H9 (cell line): Measurements from ENCODE around the gene FAM163B. TPM values are rescaled to one million over a fixed set of nuclear protein-coding genes. Genes with fewer than 3 reads are reported as not detected.

ENCODE experiments used
- DNase-seq: peaks from one replicate; pipeline ENCODE4 v3.0.0-alpha.2; 2017
- H2AFZ ChIP-seq: one replicate; pipeline ENCODE4 v1.6.1; 2013; ENCODE audit warnings: mild to moderate bottlenecking, low read length, control low read depth, moderate library complexity
- H2AK5ac ChIP-seq: 2 replicates; pipeline ENCODE4 v1.6.1; 2013; ENCODE audit warnings: low read length, control low read depth, mixed read lengths; ENCODE audit not compliant: insufficient read length
- H2BK120ac ChIP-seq: one replicate; pipeline ENCODE4 v1.6.1; 2013; ENCODE audit warnings: low read depth, mild to moderate bottlenecking, low read length, control low read depth, inconsistent platforms; ENCODE audit not compliant: poor library complexity, severe bottlenecking
- H2BK12ac ChIP-seq: 2 replicates; pipeline ENCODE4 v1.6.1; 2013; ENCODE audit warnings: low read length, control low read depth, mixed read lengths, low read depth; ENCODE audit not compliant: insufficient read length
- H2BK15ac ChIP-seq: 2 replicates; pipeline ENCODE4 v1.6.1; 2013; ENCODE audit warnings: low read depth, low read length, control low read depth
- H2BK20ac ChIP-seq: one replicate; pipeline ENCODE4 v1.6.1; 2013; ENCODE audit warnings: low read depth, mild to moderate bottlenecking, low read length, control low read depth, inconsistent platforms; ENCODE audit not compliant: poor library complexity, severe bottlenecking
- H2BK5ac ChIP-seq: 2 replicates; pipeline ENCODE4 v1.6.1; 2013; ENCODE audit warnings: low read length, control low read depth, mixed read lengths; ENCODE audit not compliant: insufficient read length
- H3K14ac ChIP-seq: 2 replicates; pipeline ENCODE4 v1.6.1; 2013; ENCODE audit warnings: low read length, control low read depth; ENCODE audit not compliant: insufficient read depth
- H3K18ac ChIP-seq: 2 replicates; pipeline ENCODE4 v1.6.1; 2013; ENCODE audit warnings: low read depth, mild to moderate bottlenecking, mixed read lengths, low read length, control low read depth; ENCODE audit not compliant: insufficient read length
- H3K23ac ChIP-seq: 2 replicates; pipeline ENCODE4 v1.6.1; 2013; ENCODE audit warnings: low read length, control low read depth, mixed read lengths, low read depth; ENCODE audit not compliant: insufficient read length
- H3K23me2 ChIP-seq: 2 replicates; pipeline ENCODE4 v1.6.1; 2013; ENCODE audit warnings: low read depth, mild to moderate bottlenecking, mixed read lengths, low read length, control low read depth; ENCODE audit not compliant: insufficient read length, poor library complexity, severe bottlenecking
- H3K27ac ChIP-seq: 2 replicates; pipeline ENCODE4 v1.5.1; 2013; ENCODE audit warnings: low read length, control low read depth, mixed read lengths, low read depth; ENCODE audit not compliant: insufficient read length
- H3K27me3 ChIP-seq: 2 replicates; pipeline ENCODE4 v1.6.1; 2013; ENCODE audit warnings: low read length, control low read depth, inconsistent platforms; ENCODE audit not compliant: insufficient read depth
- H3K4ac ChIP-seq: 2 replicates; pipeline ENCODE4 v1.6.1; 2013; ENCODE audit warnings: low read depth, mild to moderate bottlenecking, control low read depth, inconsistent platforms, low read length, moderate library complexity
- H3K4me1 ChIP-seq: 2 replicates; pipeline ENCODE4 v1.6.1; 2013; ENCODE audit warnings: low read length, control low read depth, inconsistent platforms; ENCODE audit not compliant: insufficient read depth
- H3K4me2 ChIP-seq: 2 replicates; pipeline ENCODE4 v1.6.1; 2013; ENCODE audit warnings: low read length, control low read depth, mixed read lengths; ENCODE audit not compliant: insufficient read length, insufficient read depth
- H3K56ac ChIP-seq: 2 replicates; pipeline ENCODE4 v1.6.1; 2013; ENCODE audit warnings: low read depth, mild to moderate bottlenecking, mixed read lengths, low read length, control low read depth; ENCODE audit not compliant: insufficient read length
- H3K79me1 ChIP-seq: 2 replicates; pipeline ENCODE4 v1.6.1; 2013; ENCODE audit warnings: low read depth, mild to moderate bottlenecking, moderate library complexity, low read length, control low read depth, inconsistent platforms; ENCODE audit not compliant: insufficient read depth, poor library complexity, severe bottlenecking
- H3K79me2 ChIP-seq: 2 replicates; pipeline ENCODE4 v1.6.1; 2013; ENCODE audit warnings: low read length, control low read depth, inconsistent platforms; ENCODE audit not compliant: insufficient read depth
- H3K9ac ChIP-seq: 2 replicates; pipeline ENCODE4 v1.6.1; 2013; ENCODE audit warnings: low read length, control low read depth, mixed read lengths; ENCODE audit not compliant: insufficient read length; ENCODE audit errors: extremely low read depth
- H3K9me3 ChIP-seq: one replicate; pipeline ENCODE4 v1.6.1; 2013; ENCODE audit warnings: low read depth, low read length, inconsistent platforms; ENCODE audit not compliant: control insufficient read depth
- H3T11ph ChIP-seq: one replicate; pipeline ENCODE4 v1.6.1; 2013; ENCODE audit warnings: mild to moderate bottlenecking, low read length, control low read depth, inconsistent platforms
- H4K20me1 ChIP-seq: one replicate; pipeline ENCODE4 v1.6.1; 2013; ENCODE audit not compliant: control insufficient read depth, insufficient read length, insufficient read depth
- H4K5ac ChIP-seq: 2 replicates; pipeline ENCODE4 v1.6.1; 2013; ENCODE audit warnings: low read depth, mild to moderate bottlenecking, mixed read lengths, low read length, control low read depth; ENCODE audit not compliant: insufficient read length
- H4K8ac ChIP-seq: replicated peaks from 2 replicates; pipeline ENCODE4 v1.6.1; 2013; ENCODE audit warnings: low read length, control low read depth, mixed read lengths, low read depth; ENCODE audit not compliant: insufficient read length
- H4K91ac ChIP-seq: 2 replicates; pipeline ENCODE4 v1.6.1; 2013; ENCODE audit warnings: low read depth, mild to moderate bottlenecking, moderate library complexity, mixed read lengths, low read length, control low read depth; ENCODE audit not compliant: insufficient read length
- H3K27ac Mint-ChIP-seq, 3 experiments: 2 replicates in 2 of 3; 3 replicates in 1 of 3; pipeline ENCODE4 v1.8.0; 2020 to 2021; ENCODE audit warnings: mixed read lengths in 3 of 3, mild to moderate bottlenecking in 1 of 3, moderate library complexity in 1 of 3
- H3K27me3 Mint-ChIP-seq: 2 replicates; pipeline ENCODE4 v1.8.0; 2021; ENCODE audit warnings: low read depth, mild to moderate bottlenecking, moderate library complexity, mixed read lengths
- H3K36me3 Mint-ChIP-seq, 3 experiments: 2 replicates in 2 of 3; 3 replicates in 1 of 3; pipeline ENCODE4 v1.8.0; 2020 to 2021; ENCODE audit warnings: low read depth in 3 of 3, mixed read lengths in 3 of 3; ENCODE audit not compliant: insufficient read depth in 1 of 3
- H3K4me1 Mint-ChIP-seq, 2 experiments: 2 replicates each; pipeline ENCODE4 v1.8.0; 2020; ENCODE audit warnings: mixed read lengths in 2 of 2
- H3K4me3 Mint-ChIP-seq, 2 experiments: 2 replicates in 1 of 2; 3 replicates in 1 of 2; pipeline ENCODE4 v1.8.0; 2020 to 2021; ENCODE audit warnings: mild to moderate bottlenecking in 2 of 2, mixed read lengths in 2 of 2, moderate library complexity in 1 of 2
- H3K9me3 Mint-ChIP-seq, 2 experiments: 2 replicates in 1 of 2; 3 replicates in 1 of 2; pipeline ENCODE4 v1.8.0; 2020; ENCODE audit warnings: mild to moderate bottlenecking in 2 of 2, mixed read lengths in 2 of 2, moderate library complexity in 1 of 2
- WGBS: extraction: QIAGEN DNeasy Blood & Tissue Kit; methylation state at CpG from one replicate; pipeline ENCODE4 v1.1.7; 2013; ENCODE audit warnings: missing lambda C conversion rate, low lambda C conversion rate, mixed read lengths; ENCODE audit not compliant: insufficient read length; ENCODE audit errors: extremely low coverage; 5-methylcytosine and 5-hydroxymethylcytosine counted together
- total RNA-seq: library from RNA; stranded (reverse); gene quantifications from 2 replicates; pipeline ENCODE4 v1.2.1, GENCODE V29; 2021
- TF ChIP-seq, protein P1 (sequence below): fragments of 200-600 bp; sonication (generic); conservative IDR thresholded peaks from 3 replicates; pipeline ENCODE4 v1.8.0; 2021; ENCODE audit warnings: antibody characterized with exemption, mild to moderate bottlenecking

FAM163B gene
- total RNA-seq, 1 experiment from 2014 or later: 0.39 TPM

DNA sequence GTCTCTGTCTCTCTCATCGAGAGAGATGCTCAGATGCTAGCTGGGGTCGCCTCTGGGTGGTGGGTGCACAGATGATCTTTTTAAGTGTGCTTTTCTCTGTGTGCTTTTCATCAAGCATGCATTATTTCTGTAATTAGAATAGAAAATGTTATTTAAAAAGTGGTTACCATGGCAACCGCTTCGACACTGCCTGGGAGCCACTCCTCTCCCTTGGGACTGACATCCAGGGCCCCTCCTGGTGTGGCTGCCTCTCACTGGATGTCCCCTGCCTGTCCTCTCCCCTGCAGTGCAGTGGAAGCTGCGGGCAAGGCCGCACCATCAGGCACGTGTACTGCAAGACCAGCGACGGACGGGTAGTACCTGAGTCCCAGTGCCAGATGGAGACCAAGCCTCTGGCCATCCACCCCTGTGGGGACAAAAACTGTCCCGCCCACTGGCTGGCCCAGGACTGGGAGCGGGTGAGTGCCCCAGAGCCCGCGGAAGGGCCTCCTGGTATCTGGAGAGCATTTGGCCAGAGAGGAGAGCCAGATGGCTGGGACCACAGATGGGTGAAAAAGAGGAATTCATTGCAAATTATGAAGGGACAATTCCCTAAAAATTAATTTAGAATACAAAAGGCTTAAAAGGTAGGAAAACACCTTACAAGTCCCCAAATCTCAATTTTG is 39.9 kb downstream of the FAM163B start:
- Histone ChIP-seq H3K4me2 (no peak overlapping the region), H4K8ac (no peak overlapping the region), H3K18ac (no peak overlapping the region), H2BK20ac (no peak overlapping the region), H3K27ac (no peak overlapping the region), H2BK12ac (no peak overlapping the region), H3K9ac (no peak overlapping the region), H3K4ac (no peak overlapping the region), H3K23ac (no peak overlapping the region), H3K27me3 (no peaks in the 10 kb centered on the region), H2AK5ac (no peak overlapping the region), H4K5ac (no peak overlapping the region), H3K9me3 (no peaks in the 10 kb centered on the region), H3K23me2 (no peaks in the 10 kb centered on the region), H3K56ac (no peak overlapping the region), H3K79me2 (no peaks in the 10 kb centered on the region), H4K91ac (no peak overlapping the region), H3K79me1 (no peaks in the 10 kb centered on the region), H2BK5ac (no peak overlapping the region), H2BK120ac (no peak overlapping the region), H2AFZ (no peak overlapping the region), H4K20me1 (no peaks in the 10 kb centered on the region), H3T11ph (no peak overlapping the region), H3K4me1 (no peaks in the 10 kb centered on the region), H2BK15ac (no peak overlapping the region), H3K14ac (no peak overlapping the region)
- Mint-ChIP-seq H3K36me3 (no peaks in the 10 kb centered on the region; a peak in 1 of 7 replicates), H3K9me3 (no peaks in the 10 kb centered on the region), H3K4me3 (no peak overlapping the region), H3K27ac (no peak overlapping the region), H3K4me1 (0 out of 4 replicates have a peak, but pooled peaks cover 0 to 9% of the 10 kb centered on the region in 2 experiments), H3K27me3 (peaks cover 5% of the 10 kb centered on the region)
- WGBS: no CpG with 5 or more reads among the region's 14 CpGs
- no peak for DNase-seq
- TF ChIP-seq, protein P1, sequence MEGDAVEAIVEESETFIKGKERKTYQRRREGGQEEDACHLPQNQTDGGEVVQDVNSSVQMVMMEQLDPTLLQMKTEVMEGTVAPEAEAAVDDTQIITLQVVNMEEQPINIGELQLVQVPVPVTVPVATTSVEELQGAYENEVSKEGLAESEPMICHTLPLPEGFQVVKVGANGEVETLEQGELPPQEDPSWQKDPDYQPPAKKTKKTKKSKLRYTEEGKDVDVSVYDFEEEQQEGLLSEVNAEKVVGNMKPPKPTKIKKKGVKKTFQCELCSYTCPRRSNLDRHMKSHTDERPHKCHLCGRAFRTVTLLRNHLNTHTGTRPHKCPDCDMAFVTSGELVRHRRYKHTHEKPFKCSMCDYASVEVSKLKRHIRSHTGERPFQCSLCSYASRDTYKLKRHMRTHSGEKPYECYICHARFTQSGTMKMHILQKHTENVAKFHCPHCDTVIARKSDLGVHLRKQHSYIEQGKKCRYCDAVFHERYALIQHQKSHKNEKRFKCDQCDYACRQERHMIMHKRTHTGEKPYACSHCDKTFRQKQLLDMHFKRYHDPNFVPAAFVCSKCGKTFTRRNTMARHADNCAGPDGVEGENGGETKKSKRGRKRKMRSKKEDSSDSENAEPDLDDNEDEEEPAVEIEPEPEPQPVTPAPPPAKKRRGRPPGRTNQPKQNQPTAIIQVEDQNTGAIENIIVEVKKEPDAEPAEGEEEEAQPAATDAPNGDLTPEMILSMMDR: no peak
